BJ (cell line): ENCODE results near the gene LIN54. TPM values are rescaled to one million over a fixed set of nuclear protein-coding genes. Genes with fewer than 3 reads are reported as not detected.

ENCODE experiments used
- CTCF ChIA-PET: fragments of 350-600 bp; formaldehyde crosslinking; extraction: SDS; loops from one replicate; lab custom pipeline; 2021; ENCODE audit warnings: antibody characterized with exemption, inconsistent platforms; lab: Yijun Ruan, JAX
- POLR2A ChIA-PET: fragments of 300-600 bp; sonication (Branson Sonifier 250); formaldehyde crosslinking; extraction: SDS; loops from one replicate; lab custom pipeline; 2021; ENCODE audit warnings: antibody characterized with exemption; lab: Charles Lee
- DNase-seq: peaks from one replicate; pipeline ENCODE4 v3.0.0-alpha.2; 2011; ENCODE audit warnings: low read depth
- H3K27me3 ChIP-seq: 2 replicates; pipeline ENCODE4 v1.6.0; 2011; ENCODE audit warnings: low read length; ENCODE audit not compliant: control insufficient read depth, insufficient read depth
- H3K36me3 ChIP-seq: 2 replicates; pipeline ENCODE4 v1.5.1; 2011; ENCODE audit warnings: low read length; ENCODE audit not compliant: control insufficient read depth, insufficient read depth
- H3K4me3 ChIP-seq: 2 replicates; pipeline ENCODE4 v1.5.1; 2011; ENCODE audit warnings: low read depth, mild to moderate bottlenecking, control low read depth, low read length
- CTCF ChIP-seq: IDR thresholded peaks from 2 replicates; pipeline ENCODE4 v1.5.1; 2011; ENCODE audit warnings: low read depth, mild to moderate bottlenecking, control low read depth, inconsistent platforms, low read length, moderate library complexity; ENCODE audit not compliant: insufficient read depth
- polyA plus RNA-seq: library from polyadenylated mRNA; depleted of rRNA; stranded (reverse); fragments of >200 nt; gene quantifications from 2 replicates; pipeline ENCODE4 v1.2.3, GENCODE V29; 2011

LIN54 gene
- polyA plus RNA-seq, 1 experiment = 14.7 TPM

- DNase-seq = no peak
- Histone ChIP-seq H3K27me3 (no peaks in the 10 kb centered on the region), H3K36me3 (no peaks in the 10 kb centered on the region), H3K4me3 (no peak overlapping the region)
- CTCF ChIA-PET = interaction anchor here (0.6 to 1.3 kb wide), 2 partner anchors 220 to 284 kb away, joined by 4 read pairs; no protein-coding TSS in a partner anchor
- POLR2A ChIA-PET = interaction anchor here (0.8 kb wide), 1 partner anchor 241 kb away, joined by 8 read pairs; no protein-coding TSS in a partner anchor
- 0 out of 2 replicates have a peak, but pooled peaks have one; percentile 14 for TF ChIP-seq CTCF
These were observed 29.6 kb upstream of the LIN54 start for GRCh38 chr4:83040269-83040668.

GRCh38 chr4:83036991-83037665 is 26.5 kb upstream of the LIN54 start:
- ChIA-PET POLR2A (interaction anchor here (0.6 kb wide), 2 partner anchors 26 to 78 kb away, joined by 3 to 11 read pairs; partner anchors contain the start of gene LIN54), CTCF (interaction anchor here (0.6 to 2.6 kb wide), 8 partner anchors 8 to 245 kb away, joined by 3 to 12 read pairs (median 3); no protein-coding TSS in a partner anchor)
- no peaks in the 10 kb centered on the region for H3K27me3 ChIP-seq
- no peak for TF ChIP-seq CTCF
- no peak for DNase-seq
- H3K36me3 ChIP-seq = no peaks in the 10 kb centered on the region
- H3K4me3 ChIP-seq = 0 out of 2 replicates have a peak overlapping the region, but pooled peaks have one; percentile 14

- peak; percentile 64 for TF ChIP-seq CTCF
- Histone ChIP-seq H3K4me3 (peak within 1 kb of the TSS; percentile 73), H3K27me3 (peaks cover 3% of the 10 kb centered on the region; the same call in 1 of the 2 replicates), H3K36me3 (no peaks in the 10 kb centered on the region)
- peak; percentile 99 for DNase-seq
- ChIA-PET CTCF (interaction anchor here (0.6 to 1.3 kb wide), 6 partner anchors 13 to 272 kb away, joined by 3 to 4 read pairs (median 4); no protein-coding TSS in a partner anchor), POLR2A (interaction anchor here (0.6 to 1.0 kb wide), 9 partner anchors 22 to 322 kb away, joined by 3 to 12 read pairs (median 4); partner anchors contain the start of genes COQ2, SCD5 and THAP9)
These were observed 24.2 kb upstream of the LIN54 start, which contains the start of gene COPS4 for GRCh38 chr4:83034630-83035494. COPS4 (plus strand) TSS chr4:83035183; CDS start chr4:83035225, 42 bp downstream.

- POLR2A ChIA-PET = no interaction called here
- no peak overlapping the region for H3K4me3 ChIP-seq
- peaks cover 3% of the 10 kb centered on the region; the same call in 1 of the 2 replicates for H3K27me3 ChIP-seq
- TF ChIP-seq CTCF = no peak
- DNase-seq = no peak
- H3K36me3 ChIP-seq = no peaks in the 10 kb centered on the region
- CTCF ChIA-PET = no interaction called here
These were observed 19.1 kb upstream of the LIN54 start for GRCh38 chr4:83029688-83030087.

GRCh38 chr4:83028976-83029375 is 18.4 kb upstream of the LIN54 start:
- H3K4me3 ChIP-seq = no peak overlapping the region
- DNase-seq = no peak
- H3K27me3 ChIP-seq = peaks cover 3% of the 10 kb centered on the region; the same call in 1 of the 2 replicates
- TF ChIP-seq CTCF = no peak
- CTCF ChIA-PET = no interaction called here
- POLR2A ChIA-PET = no interaction called here
- H3K36me3 ChIP-seq = no peaks in the 10 kb centered on the region
